ENCODE data around the gene FIZ1.

DNA sequence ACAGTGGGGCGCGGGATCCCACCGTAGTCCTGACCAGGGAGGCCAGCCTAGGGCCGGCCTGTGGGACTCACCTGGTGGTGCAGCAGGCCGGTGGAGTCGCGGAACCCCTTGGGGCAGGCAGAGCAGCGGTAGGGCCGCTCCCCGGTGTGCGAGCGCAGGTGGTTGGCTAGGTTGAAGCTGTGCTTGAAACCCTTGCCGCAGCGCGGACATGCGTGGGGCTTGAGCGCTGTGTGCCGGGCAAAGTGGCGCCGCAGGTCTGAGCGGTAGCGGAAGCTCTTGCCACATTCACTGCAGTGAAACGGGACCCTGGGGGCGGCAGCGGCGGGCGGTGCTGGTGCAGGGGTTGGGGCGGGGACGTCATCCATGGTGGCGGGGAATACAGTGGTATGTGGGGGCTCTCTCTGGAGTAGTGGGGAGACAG lies 1.8 kb downstream of the FIZ1 start:
- TF ChIP-seq, protein P1, sequence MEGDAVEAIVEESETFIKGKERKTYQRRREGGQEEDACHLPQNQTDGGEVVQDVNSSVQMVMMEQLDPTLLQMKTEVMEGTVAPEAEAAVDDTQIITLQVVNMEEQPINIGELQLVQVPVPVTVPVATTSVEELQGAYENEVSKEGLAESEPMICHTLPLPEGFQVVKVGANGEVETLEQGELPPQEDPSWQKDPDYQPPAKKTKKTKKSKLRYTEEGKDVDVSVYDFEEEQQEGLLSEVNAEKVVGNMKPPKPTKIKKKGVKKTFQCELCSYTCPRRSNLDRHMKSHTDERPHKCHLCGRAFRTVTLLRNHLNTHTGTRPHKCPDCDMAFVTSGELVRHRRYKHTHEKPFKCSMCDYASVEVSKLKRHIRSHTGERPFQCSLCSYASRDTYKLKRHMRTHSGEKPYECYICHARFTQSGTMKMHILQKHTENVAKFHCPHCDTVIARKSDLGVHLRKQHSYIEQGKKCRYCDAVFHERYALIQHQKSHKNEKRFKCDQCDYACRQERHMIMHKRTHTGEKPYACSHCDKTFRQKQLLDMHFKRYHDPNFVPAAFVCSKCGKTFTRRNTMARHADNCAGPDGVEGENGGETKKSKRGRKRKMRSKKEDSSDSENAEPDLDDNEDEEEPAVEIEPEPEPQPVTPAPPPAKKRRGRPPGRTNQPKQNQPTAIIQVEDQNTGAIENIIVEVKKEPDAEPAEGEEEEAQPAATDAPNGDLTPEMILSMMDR (IDR thresholded peaks at IDR 0.05; ENCODE audit: poor library complexity, severe bottlenecking) = no peak
- no peak for TF ChIP-seq EP300 (conservative IDR thresholded peaks at IDR 0.05; ENCODE audit: poor library complexity, severe bottlenecking)
